Upper lobe of left lung (tissue), 4 donors: ENCODE results near the gene ARTN.

Experiments used
- EP300 ChIP-seq, 4 donors: sonication (generic); formaldehyde crosslinking; IDR thresholded peaks; one replicate each; pipeline ENCODE4 v1.5.1; 2017; ENCODE audit warnings: antibody characterized with exemption in 4 of 4, control low read depth in 2 of 4
- POLR2A ChIP-seq, 4 donors: fragments of 450-650 bp; IDR thresholded peaks; one replicate each; pipeline ENCODE4 v1.5.1; 2016 to 2017; ENCODE audit warnings: antibody characterized with exemption in 4 of 4, mild to moderate bottlenecking in 2 of 4
- POLR2AphosphoS5 ChIP-seq, 2 donors: sonication (generic); formaldehyde crosslinking; IDR thresholded peaks; one replicate each; pipeline ENCODE4 v1.5.1; 2017; ENCODE audit warnings: antibody characterized with exemption in 2 of 2
- TF ChIP-seq, protein P1 (sequence below), 6 experiments: fragments of 450-650 bp in 4 of 6; fragments of 200-600 bp in 2 of 6; sonication (generic) in 2 of 6; IDR thresholded peaks; one replicate each; pipeline ENCODE4 v1.5.1; 2016 to 2019; ENCODE audit warnings: antibody characterized with exemption in 6 of 6

DNA sequence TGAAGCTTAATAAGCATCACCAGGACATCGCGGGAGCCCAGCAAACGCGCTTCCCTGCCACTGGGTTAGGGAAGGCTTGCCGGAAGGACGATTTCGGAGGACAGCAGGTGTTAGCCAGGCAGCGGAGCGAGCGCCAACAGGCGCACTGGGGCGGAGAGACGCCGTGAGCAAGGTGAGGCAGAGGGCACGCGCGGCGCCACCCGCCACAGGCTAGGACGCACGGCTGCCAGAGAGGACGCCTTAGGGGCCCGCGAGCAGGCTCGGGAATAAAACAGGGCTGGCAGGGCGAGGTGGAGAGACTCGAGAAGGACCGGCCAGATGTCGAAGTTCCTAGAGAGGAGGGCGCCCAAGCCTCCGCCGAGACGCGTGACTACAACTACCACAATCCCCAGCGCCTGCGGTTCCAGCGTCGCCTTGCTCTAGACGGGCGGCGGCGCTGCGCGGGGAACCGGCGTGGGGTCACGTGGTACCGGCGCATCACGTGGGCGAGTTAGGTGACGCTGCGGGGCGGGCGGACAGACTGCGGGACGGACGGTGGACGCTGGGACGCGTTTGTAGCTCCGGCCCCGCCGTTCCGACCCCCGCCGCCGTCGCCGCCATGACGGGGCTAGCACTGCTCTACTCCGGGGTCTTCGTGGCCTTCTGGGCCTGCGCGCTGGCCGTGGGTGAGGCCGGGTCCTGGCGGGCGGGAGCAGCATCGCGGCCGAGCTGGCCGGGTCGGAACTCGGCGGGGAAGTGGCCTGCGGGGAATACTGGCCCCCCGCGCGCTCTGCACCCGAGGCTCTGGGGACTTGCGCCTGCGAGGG, 41.0 kb downstream of the ARTN start, which contains the start of gene ATP6V0B:
- TF ChIP-seq, protein P1, sequence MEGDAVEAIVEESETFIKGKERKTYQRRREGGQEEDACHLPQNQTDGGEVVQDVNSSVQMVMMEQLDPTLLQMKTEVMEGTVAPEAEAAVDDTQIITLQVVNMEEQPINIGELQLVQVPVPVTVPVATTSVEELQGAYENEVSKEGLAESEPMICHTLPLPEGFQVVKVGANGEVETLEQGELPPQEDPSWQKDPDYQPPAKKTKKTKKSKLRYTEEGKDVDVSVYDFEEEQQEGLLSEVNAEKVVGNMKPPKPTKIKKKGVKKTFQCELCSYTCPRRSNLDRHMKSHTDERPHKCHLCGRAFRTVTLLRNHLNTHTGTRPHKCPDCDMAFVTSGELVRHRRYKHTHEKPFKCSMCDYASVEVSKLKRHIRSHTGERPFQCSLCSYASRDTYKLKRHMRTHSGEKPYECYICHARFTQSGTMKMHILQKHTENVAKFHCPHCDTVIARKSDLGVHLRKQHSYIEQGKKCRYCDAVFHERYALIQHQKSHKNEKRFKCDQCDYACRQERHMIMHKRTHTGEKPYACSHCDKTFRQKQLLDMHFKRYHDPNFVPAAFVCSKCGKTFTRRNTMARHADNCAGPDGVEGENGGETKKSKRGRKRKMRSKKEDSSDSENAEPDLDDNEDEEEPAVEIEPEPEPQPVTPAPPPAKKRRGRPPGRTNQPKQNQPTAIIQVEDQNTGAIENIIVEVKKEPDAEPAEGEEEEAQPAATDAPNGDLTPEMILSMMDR (IDR thresholded peaks at IDR 0.05) = peak; percentile 2 to 82 (median 62)
- TF ChIP-seq POLR2AphosphoS5 (IDR thresholded peaks at IDR 0.05) (peak; percentile 95 to 97), EP300 (IDR thresholded peaks at IDR 0.05) (no peak), POLR2A (IDR thresholded peaks at IDR 0.05) (peak in 3 of 4 donors; percentile 90 to 99 (median 92))
